ENCODE measurements around the gene SPDYE4.

DNA sequence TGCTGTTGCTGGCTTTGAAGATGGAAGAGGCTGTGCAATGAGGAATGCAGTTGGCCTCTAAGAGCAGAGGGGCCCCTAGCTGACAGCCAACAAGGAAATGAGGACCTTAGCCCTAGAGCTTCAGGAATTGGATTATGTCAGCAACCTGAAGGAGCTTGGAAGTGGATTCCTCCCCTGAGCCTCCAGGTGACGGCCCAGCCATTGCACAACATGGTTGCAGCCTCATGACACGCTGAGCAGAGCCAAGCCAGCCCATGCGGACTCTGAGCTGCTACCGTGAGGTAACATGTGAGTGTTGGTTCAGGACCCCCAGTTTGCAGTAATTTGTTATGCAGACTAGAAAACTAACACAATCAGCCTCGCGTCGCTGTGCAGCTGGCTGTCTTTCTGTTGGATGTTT lies 33.9 kb downstream of the SPDYE4 start:
- TF ChIP-seq, protein P1, sequence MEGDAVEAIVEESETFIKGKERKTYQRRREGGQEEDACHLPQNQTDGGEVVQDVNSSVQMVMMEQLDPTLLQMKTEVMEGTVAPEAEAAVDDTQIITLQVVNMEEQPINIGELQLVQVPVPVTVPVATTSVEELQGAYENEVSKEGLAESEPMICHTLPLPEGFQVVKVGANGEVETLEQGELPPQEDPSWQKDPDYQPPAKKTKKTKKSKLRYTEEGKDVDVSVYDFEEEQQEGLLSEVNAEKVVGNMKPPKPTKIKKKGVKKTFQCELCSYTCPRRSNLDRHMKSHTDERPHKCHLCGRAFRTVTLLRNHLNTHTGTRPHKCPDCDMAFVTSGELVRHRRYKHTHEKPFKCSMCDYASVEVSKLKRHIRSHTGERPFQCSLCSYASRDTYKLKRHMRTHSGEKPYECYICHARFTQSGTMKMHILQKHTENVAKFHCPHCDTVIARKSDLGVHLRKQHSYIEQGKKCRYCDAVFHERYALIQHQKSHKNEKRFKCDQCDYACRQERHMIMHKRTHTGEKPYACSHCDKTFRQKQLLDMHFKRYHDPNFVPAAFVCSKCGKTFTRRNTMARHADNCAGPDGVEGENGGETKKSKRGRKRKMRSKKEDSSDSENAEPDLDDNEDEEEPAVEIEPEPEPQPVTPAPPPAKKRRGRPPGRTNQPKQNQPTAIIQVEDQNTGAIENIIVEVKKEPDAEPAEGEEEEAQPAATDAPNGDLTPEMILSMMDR (IDR thresholded peaks at IDR 0.05), result no peak
- TF ChIP-seq GABPA (IDR thresholded peaks at IDR 0.05; ENCODE audit: low read depth), result no peak
- TF ChIP-seq, protein P2, sequence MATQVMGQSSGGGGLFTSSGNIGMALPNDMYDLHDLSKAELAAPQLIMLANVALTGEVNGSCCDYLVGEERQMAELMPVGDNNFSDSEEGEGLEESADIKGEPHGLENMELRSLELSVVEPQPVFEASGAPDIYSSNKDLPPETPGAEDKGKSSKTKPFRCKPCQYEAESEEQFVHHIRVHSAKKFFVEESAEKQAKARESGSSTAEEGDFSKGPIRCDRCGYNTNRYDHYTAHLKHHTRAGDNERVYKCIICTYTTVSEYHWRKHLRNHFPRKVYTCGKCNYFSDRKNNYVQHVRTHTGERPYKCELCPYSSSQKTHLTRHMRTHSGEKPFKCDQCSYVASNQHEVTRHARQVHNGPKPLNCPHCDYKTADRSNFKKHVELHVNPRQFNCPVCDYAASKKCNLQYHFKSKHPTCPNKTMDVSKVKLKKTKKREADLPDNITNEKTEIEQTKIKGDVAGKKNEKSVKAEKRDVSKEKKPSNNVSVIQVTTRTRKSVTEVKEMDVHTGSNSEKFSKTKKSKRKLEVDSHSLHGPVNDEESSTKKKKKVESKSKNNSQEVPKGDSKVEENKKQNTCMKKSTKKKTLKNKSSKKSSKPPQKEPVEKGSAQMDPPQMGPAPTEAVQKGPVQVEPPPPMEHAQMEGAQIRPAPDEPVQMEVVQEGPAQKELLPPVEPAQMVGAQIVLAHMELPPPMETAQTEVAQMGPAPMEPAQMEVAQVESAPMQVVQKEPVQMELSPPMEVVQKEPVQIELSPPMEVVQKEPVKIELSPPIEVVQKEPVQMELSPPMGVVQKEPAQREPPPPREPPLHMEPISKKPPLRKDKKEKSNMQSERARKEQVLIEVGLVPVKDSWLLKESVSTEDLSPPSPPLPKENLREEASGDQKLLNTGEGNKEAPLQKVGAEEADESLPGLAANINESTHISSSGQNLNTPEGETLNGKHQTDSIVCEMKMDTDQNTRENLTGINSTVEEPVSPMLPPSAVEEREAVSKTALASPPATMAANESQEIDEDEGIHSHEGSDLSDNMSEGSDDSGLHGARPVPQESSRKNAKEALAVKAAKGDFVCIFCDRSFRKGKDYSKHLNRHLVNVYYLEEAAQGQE (IDR thresholded peaks at IDR 0.05; ENCODE audit: low read depth, low read length), result no peak
- no peak for TF ChIP-seq RAD21 (IDR thresholded peaks at IDR 0.05; ENCODE audit: low read length)
- TF ChIP-seq GATA2 (CRISPR knock-in tag; IDR thresholded peaks at IDR 0.05), result no peak
